Chondrocyte (in vitro differentiated cells): ENCODE data around the gene LMF2. TPM values are rescaled to one million over a fixed set of nuclear protein-coding genes. Genes with fewer than 3 reads are reported as not detected.

Experiments
- DNase-seq: peaks from one replicate; pipeline ENCODE4 v3.0.0; 2021; ENCODE audit warnings: mixed read lengths, low spot score
- H3K27ac Mint-ChIP-seq: one replicate; pipeline ENCODE4 v1.8.0; 2021; ENCODE audit warnings: mild to moderate bottlenecking, moderate library complexity, mixed read lengths; ENCODE audit not compliant: unreplicated experiment
- H3K27me3 Mint-ChIP-seq: 2 replicates; pipeline ENCODE4 v1.8.0; 2021; ENCODE audit warnings: low read depth, mixed read lengths
- H3K36me3 Mint-ChIP-seq: 2 replicates; pipeline ENCODE4 v1.8.0; 2021; ENCODE audit warnings: low read depth, mixed read lengths
- H3K4me1 Mint-ChIP-seq: 2 replicates; pipeline ENCODE4 v1.8.0; 2021; ENCODE audit warnings: low read depth, mild to moderate bottlenecking, mixed read lengths
- H3K4me3 Mint-ChIP-seq: one replicate; pipeline ENCODE4 v1.8.0; 2021; ENCODE audit warnings: mild to moderate bottlenecking, moderate library complexity, mixed read lengths; ENCODE audit not compliant: unreplicated experiment
- H3K9me3 Mint-ChIP-seq: 2 replicates; pipeline ENCODE4 v1.8.0; 2021; ENCODE audit warnings: low read depth, mixed read lengths
- CTCF ChIP-seq: fragments of 200-600 bp; sonication (generic); IDR thresholded peaks from 2 replicates; pipeline ENCODE4 v1.5.0; 2021; ENCODE audit warnings: antibody characterized with exemption, mild to moderate bottlenecking, moderate library complexity
- total RNA-seq: library from RNA; stranded (reverse); gene quantifications from 3 replicates; pipeline ENCODE4 v1.2.1, GENCODE V29; 2021

The LMF2 gene
- total RNA-seq, 1 donor from 2014 or later, result 120 TPM

GRCh38 chr22:50483556-50483955 lies 23.9 kb downstream of the LMF2 start:
- TF ChIP-seq CTCF, result no peak
- peaks cover 27% of the 10 kb centered on the region for H3K4me1 Mint-ChIP-seq
- H3K36me3 Mint-ChIP-seq, result peaks cover 2% of the 10 kb centered on the region
- H3K4me3 Mint-ChIP-seq, result no peak overlapping the region
- no peaks in the 10 kb centered on the region for H3K9me3 Mint-ChIP-seq
- H3K27ac Mint-ChIP-seq, result no peak overlapping the region
- no peaks in the 10 kb centered on the region for H3K27me3 Mint-ChIP-seq
- no peak for DNase-seq

GRCh38 chr22:50483106-50483505 lies 24.4 kb downstream of the LMF2 start:
- no peak overlapping the region for H3K27ac Mint-ChIP-seq
- peaks cover 2% of the 10 kb centered on the region for H3K36me3 Mint-ChIP-seq
- peaks cover 27% of the 10 kb centered on the region for H3K4me1 Mint-ChIP-seq
- no peak for DNase-seq
- peak overlapping the region; percentile 47 for H3K4me3 Mint-ChIP-seq
- no peak for TF ChIP-seq CTCF
- H3K9me3 Mint-ChIP-seq, result no peaks in the 10 kb centered on the region
- H3K27me3 Mint-ChIP-seq, result no peaks in the 10 kb centered on the region

GRCh38 chr22:50482107-50483074 lies 25.1 kb downstream of the LMF2 start:
- Mint-ChIP-seq H3K4me3 (peak overlapping the region; percentile 77), H3K27me3 (no peaks in the 10 kb centered on the region), H3K4me1 (peaks cover 27% of the 10 kb centered on the region), H3K36me3 (peaks cover 2% of the 10 kb centered on the region), H3K27ac (peak overlapping the region; percentile 49), H3K9me3 (no peaks in the 10 kb centered on the region)
- no peak for DNase-seq
- no peak for TF ChIP-seq CTCF

GRCh38 chr22:50481440-50482106 lies 25.9 kb downstream of the LMF2 start, which contains the start of gene ADM2:
ADM2 (plus strand) TSS chr22:50481543; CDS start chr22:50481848, 305 bp downstream.
- H3K27ac Mint-ChIP-seq, result peak within 1 kb of the TSS; percentile 49
- peaks cover 25% of the 10 kb centered on the region for H3K4me1 Mint-ChIP-seq
- peak within 1 kb of the TSS; percentile 77 for H3K4me3 Mint-ChIP-seq
- no peaks in the 10 kb centered on the region for H3K27me3 Mint-ChIP-seq
- no peak for DNase-seq
- H3K9me3 Mint-ChIP-seq, result no peaks in the 10 kb centered on the region
- peaks cover 2% of the 10 kb centered on the region for H3K36me3 Mint-ChIP-seq
- TF ChIP-seq CTCF, result no peak

- Mint-ChIP-seq H3K9me3 (no peaks in the 10 kb centered on the region), H3K4me3 (peak overlapping the region; percentile 67), H3K36me3 (peaks cover 2% of the 10 kb centered on the region), H3K4me1 (peaks cover 20% of the 10 kb centered on the region), H3K27me3 (no peaks in the 10 kb centered on the region), H3K27ac (no peak overlapping the region)
- DNase-seq, result no peak
- no peak for TF ChIP-seq CTCF
These were observed 26.5 kb downstream of the LMF2 start for GRCh38 chr22:50481045-50481439.
